Measurements from ENCODE around the gene EXOC6B.

Gene EXOC6B

GRCh38 chr2:72604468-72604867, 221.4 kb downstream of the EXOC6B start:
- H3F3A ChIP-seq (ENCODE audit: insufficient read depth, low read length): no peaks in the 10 kb centered on the region
- no peak overlapping the region for H3K4me2 ChIP-seq (ENCODE audit: low read depth, low read length)
- no peak overlapping the region for H3K4me3 ChIP-seq (ENCODE audit: low read length)
- no peaks in the 10 kb centered on the region for H3K27me3 ChIP-seq (replicated peaks; ENCODE audit: insufficient read depth, low read length)
- no peaks in the 10 kb centered on the region for H4K20me1 ChIP-seq (ENCODE audit: insufficient read depth, low read length)
- TF ChIP-seq CTCF (IDR thresholded peaks at IDR 0.05; ENCODE audit: low read length) (no peak), EZH2 (optimal IDR thresholded peaks at IDR 0.05; ENCODE audit: low read depth, low read length) (no peak), EZH2phosphoT487 (IDR thresholded peaks at IDR 0.05; ENCODE audit: low read length) (no peak)
- DNase-seq: no peak
- H2AFZ ChIP-seq (ENCODE audit: low read length): no peak overlapping the region
- H3K9me2 ChIP-seq (replicated peaks; ENCODE audit: insufficient read depth, low read length): no peaks in the 10 kb centered on the region
- no peaks in the 10 kb centered on the region for H3K79me2 ChIP-seq (ENCODE audit: low read length)
- H3K9me3 ChIP-seq (replicated peaks; ENCODE audit: insufficient read depth, low read length): no peaks in the 10 kb centered on the region
- H3K27ac ChIP-seq (ENCODE audit: low read length): no peak overlapping the region
- H3K9ac ChIP-seq (ENCODE audit: low read length): no peak overlapping the region
- no peaks in the 10 kb centered on the region for H3K36me3 ChIP-seq (replicated peaks; ENCODE audit: insufficient read depth, low read length)
- H3K4me1 ChIP-seq (ENCODE audit: low read length): no peaks in the 10 kb centered on the region

- no peaks in the 10 kb centered on the region for H4K20me1 ChIP-seq (ENCODE audit: insufficient read depth, low read length)
- no peaks in the 10 kb centered on the region for H3K9me2 ChIP-seq (replicated peaks; ENCODE audit: insufficient read depth, low read length)
- H3K4me2 ChIP-seq (ENCODE audit: low read depth, low read length): no peak overlapping the region
Measured at GRCh38 chr2:72603481-72603880, 222.4 kb downstream of the EXOC6B start.

GRCh38 chr2:72602711-72603110, 223.1 kb downstream of the EXOC6B start:
- H4K20me1 ChIP-seq (ENCODE audit: insufficient read depth, low read length): no peaks in the 10 kb centered on the region
- H3K9ac ChIP-seq (ENCODE audit: low read length): no peak overlapping the region
- H3K36me3 ChIP-seq (replicated peaks; ENCODE audit: insufficient read depth, low read length): no peaks in the 10 kb centered on the region
- TF ChIP-seq CTCF (IDR thresholded peaks at IDR 0.05; ENCODE audit: low read length) (no peak), EZH2 (optimal IDR thresholded peaks at IDR 0.05; ENCODE audit: low read depth, low read length) (no peak), EZH2phosphoT487 (IDR thresholded peaks at IDR 0.05; ENCODE audit: low read length) (no peak)
- no peak overlapping the region for H3K4me2 ChIP-seq (ENCODE audit: low read depth, low read length)
- H3K27ac ChIP-seq (ENCODE audit: low read length): no peak overlapping the region
- H3K9me3 ChIP-seq (replicated peaks; ENCODE audit: insufficient read depth, low read length): no peaks in the 10 kb centered on the region
- no peak overlapping the region for H2AFZ ChIP-seq (ENCODE audit: low read length)
- no peaks in the 10 kb centered on the region for H3K9me2 ChIP-seq (replicated peaks; ENCODE audit: insufficient read depth, low read length)
- H3F3A ChIP-seq (ENCODE audit: insufficient read depth, low read length): no peaks in the 10 kb centered on the region
- H3K4me3 ChIP-seq (ENCODE audit: low read length): no peak overlapping the region
- no peaks in the 10 kb centered on the region for H3K79me2 ChIP-seq (ENCODE audit: low read length)
- H3K27me3 ChIP-seq (replicated peaks; ENCODE audit: insufficient read depth, low read length): no peaks in the 10 kb centered on the region
- H3K4me1 ChIP-seq (ENCODE audit: low read length): no peaks in the 10 kb centered on the region
- no peak for DNase-seq

More at GRCh38 chr2:72603481-72603880, 222.4 kb downstream of the EXOC6B start:
- TF ChIP-seq EZH2phosphoT487 (IDR thresholded peaks at IDR 0.05; ENCODE audit: low read length): no peak
- no peak for TF ChIP-seq CTCF (IDR thresholded peaks at IDR 0.05; ENCODE audit: low read length)
- no peak for TF ChIP-seq EZH2 (optimal IDR thresholded peaks at IDR 0.05; ENCODE audit: low read depth, low read length)
- H3K79me2 ChIP-seq (ENCODE audit: low read length): no peaks in the 10 kb centered on the region
- H3K4me3 ChIP-seq (ENCODE audit: low read length): no peak overlapping the region
- no peaks in the 10 kb centered on the region for H3F3A ChIP-seq (ENCODE audit: insufficient read depth, low read length)
- DNase-seq: no peak
- H3K9ac ChIP-seq (ENCODE audit: low read length): no peak overlapping the region
- no peak overlapping the region for H3K27ac ChIP-seq (ENCODE audit: low read length)
- no peaks in the 10 kb centered on the region for H3K27me3 ChIP-seq (replicated peaks; ENCODE audit: insufficient read depth, low read length)
- H3K4me1 ChIP-seq (ENCODE audit: low read length): no peaks in the 10 kb centered on the region
- no peak overlapping the region for H2AFZ ChIP-seq (ENCODE audit: low read length)
- no peaks in the 10 kb centered on the region for H3K9me3 ChIP-seq (replicated peaks; ENCODE audit: insufficient read depth, low read length)
- no peaks in the 10 kb centered on the region for H3K36me3 ChIP-seq (replicated peaks; ENCODE audit: insufficient read depth, low read length)

All from MM.1S (cell line).